GM19467 (cell line): ENCODE results near the gene GYPE.
"Not testable (repeated sequence)": the region's sequence is repeated elsewhere in the genome, so short reads cannot be mapped to it uniquely, and the experiment has no call there.

ENCODE experiments used
- ATAC-seq: cut with Tn5 transposase; IDR thresholded peaks from one replicate; pipeline ENCODE4 v1.9.1; 2021; ENCODE audit warnings: mild to moderate bottlenecking, moderate library complexity; ENCODE audit not compliant: unreplicated experiment

GYPE gene

GRCh38 chr4:143905440-143905839, at the start of gene GYPE:
Gene GYPE, minus strand, starts transcription at chr4:143905559. Its CDS starts 52 bp downstream, at chr4:143905507.
- not testable (repeated sequence) for ATAC-seq

GRCh38 chr4:143951458-143951972, 46.2 kb upstream of the GYPE start:
- ATAC-seq, result not testable (repeated sequence)

- not testable (repeated sequence) for ATAC-seq
These were observed 45.6 kb upstream of the GYPE start for GRCh38 chr4:143950967-143951366.

GRCh38 chr4:143950185-143950584, 44.8 kb upstream of the GYPE start:
- not testable (repeated sequence) for ATAC-seq

- not testable (repeated sequence) for ATAC-seq
These were observed 42.1 kb upstream of the GYPE start for GRCh38 chr4:143947493-143947892.

GRCh38 chr4:143940708-143941107, 35.3 kb upstream of the GYPE start:
- not testable (repeated sequence) for ATAC-seq

- no peak for ATAC-seq
These were observed 34.2 kb upstream of the GYPE start for GRCh38 chr4:143939528-143939927.

GRCh38 chr4:143938890-143939289, 33.5 kb upstream of the GYPE start:
- ATAC-seq, result not testable (repeated sequence)

GRCh38 chr4:143921181-143921580, 15.8 kb upstream of the GYPE start:
- ATAC-seq, result no peak

GRCh38 chr4:143916485-143916884, 11.1 kb upstream of the GYPE start:
- not testable (repeated sequence) for ATAC-seq

- ATAC-seq, result not testable (repeated sequence)
These were observed 7.1 kb upstream of the GYPE start for GRCh38 chr4:143912478-143912877.

- ATAC-seq, result peak; percentile 64
These were observed 6.4 kb upstream of the GYPE start for GRCh38 chr4:143911528-143912417.

- not testable (repeated sequence) for ATAC-seq
These were observed 5.5 kb upstream of the GYPE start for GRCh38 chr4:143910906-143911305.

- ATAC-seq, result peak; percentile 58
These were observed 2.5 kb upstream of the GYPE start for GRCh38 chr4:143907811-143908210.

- ATAC-seq, result not testable (repeated sequence)
These were observed 928 bp downstream of the GYPE start for GRCh38 chr4:143904431-143904830.

GRCh38 chr4:143890323-143890722, 15.0 kb downstream of the GYPE start:
- not testable (repeated sequence) for ATAC-seq

- ATAC-seq, result not testable (repeated sequence)
These were observed 17.2 kb downstream of the GYPE start for GRCh38 chr4:143888189-143888588.

GRCh38 chr4:143884965-143885364, 20.4 kb downstream of the GYPE start:
- not testable (repeated sequence) for ATAC-seq

GRCh38 chr4:143883529-143883928, 21.8 kb downstream of the GYPE start:
- ATAC-seq, result no peak

GRCh38 chr4:143882892-143883291, 22.5 kb downstream of the GYPE start:
- no peak for ATAC-seq

- ATAC-seq, result not testable (repeated sequence)
These were observed 25.8 kb downstream of the GYPE start for GRCh38 chr4:143879561-143879960.

GRCh38 chr4:143875357-143875756, 30.0 kb downstream of the GYPE start:
- ATAC-seq, result not testable (repeated sequence)
